A549 treated with AZD2906 at 1 μM for 4 hours (cell line): ENCODE measurements around the gene SNX27. TPM values are rescaled to one million over a fixed set of nuclear protein-coding genes. Genes with fewer than 3 reads are reported as not detected.

ENCODE experiments used
- total RNA-seq: library from RNA; stranded (reverse); fragments of 200-300 nt; extraction: Qiagen RNA extraction; gene quantifications from 5 replicates; pipeline ENCODE4 v1.2.3, GENCODE V29; 2022

SNX27 gene
- 6.6 to 11.0 TPM (median 6.9 TPM) in 5 replicates for total RNA-seq

GRCh38 chr1:151611832-151612500, at the start of gene SNX27:
TSS of gene SNX27 (plus strand) at chr1:151612050. CDS start at chr1:151612202, 152 bp downstream.

GRCh38 chr1:151716771-151717631, 105.2 kb downstream of the SNX27 start, which contains the start of gene CELF3:
TSS of gene CELF3 (minus strand) at chr1:151716803. CDS start at chr1:151716020, 783 bp downstream.

GRCh38 chr1:151720974-151721787, 109.3 kb downstream of the SNX27 start, which contains the start of gene RIIAD1:
TSS of gene RIIAD1 (plus strand) at chr1:151721522. CDS start at chr1:151721537, 15 bp downstream.

Other genes with a start within 250 kb of the SNX27 start
- gene SELENBP1, start 239.3 kb upstream of the SNX27 start, total RNA-seq = 6.4 to 8.5 TPM (median 7.8 TPM) in 5 replicates
- gene PSMB4, start 212.5 kb upstream of the SNX27 start, total RNA-seq = 352 to 444 TPM (median 418 TPM) in 5 replicates
- 18.4 to 21.7 TPM (median 19.6 TPM) in 5 replicates for gene POGZ, start 152.6 kb upstream of the SNX27 start, total RNA-seq
- 1.8 to 2.6 TPM (median 2.1 TPM) in 5 replicates for gene CGN, start 100.7 kb upstream of the SNX27 start, total RNA-seq
- gene TUFT1, start 71.7 kb upstream of the SNX27 start, total RNA-seq = 7.3 to 8.3 TPM (median 7.9 TPM) in 5 replicates
- gene CELF3, start 104.8 kb downstream of the SNX27 start, total RNA-seq = not detected in 5 replicates
- gene RIIAD1, start 109.5 kb downstream of the SNX27 start, total RNA-seq = 0.57 TPM in 1 of 5 replicates, not detected in the others
- 74.3 to 83.5 TPM (median 81.4 TPM) in 5 replicates for gene MRPL9, start 151.4 kb downstream of the SNX27 start, total RNA-seq
- gene TDRKH, start 178.4 kb downstream of the SNX27 start, total RNA-seq = 5.1 to 5.7 TPM (median 5.3 TPM) in 5 replicates
- gene LINGO4, start 193.4 kb downstream of the SNX27 start, total RNA-seq = not detected in 5 replicates
- 0.01 to 0.05 TPM (median 0.03 TPM) in 5 replicates for gene RORC, start 219.8 kb downstream of the SNX27 start, total RNA-seq
- not detected in 5 replicates for gene C2CD4D, start 227.8 kb downstream of the SNX27 start, total RNA-seq
- gene THEM5, start 241.7 kb downstream of the SNX27 start, total RNA-seq = 0.06 TPM in 1 of 5 replicates, not detected in the others